K562 (cell line): Measurements from ENCODE around the gene SYNJ2. TPM values are rescaled to one million over a fixed set of nuclear protein-coding genes. Genes with fewer than 3 reads are reported as not detected.

ENCODE experiments used
- ADNP ChIP-seq: fragments of 200-800 bp; sonication (Bioruptor generic); IDR thresholded peaks from 2 replicates; pipeline ENCODE4 v1.6.1; 2016; ENCODE audit warnings: missing genetic modification characterization, missing compliant biosample characterization
- C11orf30 ChIP-seq: fragments of 450-650 bp; IDR thresholded peaks from 2 replicates; pipeline ENCODE4 v1.6.1; 2016; ENCODE audit warnings: low read depth, mild to moderate bottlenecking
- CBFA2T2 ChIP-seq: fragments of 450-650 bp; conservative IDR thresholded peaks from 2 replicates; pipeline ENCODE4 v1.6.1; 2017; ENCODE audit warnings: mild to moderate bottlenecking
- CREB3 ChIP-seq: fragments of 450-650 bp; conservative IDR thresholded peaks from 2 replicates; pipeline ENCODE4 v1.6.1; 2016; ENCODE audit warnings: missing genetic modification characterization, low read depth, mild to moderate bottlenecking, missing compliant biosample characterization, moderate library complexity
- ESRRA ChIP-seq: fragments of 450-650 bp; IDR thresholded peaks from 2 replicates; pipeline ENCODE4 v1.6.1; 2014; ENCODE audit warnings: low read depth, mild to moderate bottlenecking, moderate library complexity, borderline replicate concordance
- HNRNPK ChIP-seq: fragments of 200-400 bp; formaldehyde crosslinking; IDR thresholded peaks from one replicate; pipeline ENCODE4 v1.6.1; 2018; ENCODE audit warnings: mild to moderate bottlenecking, low read depth, low read length; ENCODE audit not compliant: poor library complexity, severe bottlenecking
- HNRNPUL1 ChIP-seq: fragments of 200-400 bp; formaldehyde crosslinking; IDR thresholded peaks from 2 replicates; pipeline ENCODE4 v1.6.1; 2017; ENCODE audit warnings: low read length
- IRF2 ChIP-seq: sonication (generic); formaldehyde crosslinking; IDR thresholded peaks from 2 replicates; pipeline ENCODE4 v1.8.1; 2022; ENCODE audit warnings: mild to moderate bottlenecking, missing genetic modification reagents
- JUNB ChIP-seq: fragments of 450-650 bp; formaldehyde crosslinking; conservative IDR thresholded peaks from 2 replicates; pipeline ENCODE4 v1.4.0; 2020; ENCODE audit warnings: mild to moderate bottlenecking
- MAFF ChIP-seq: IDR thresholded peaks from 2 replicates; pipeline ENCODE4 v1.6.1; 2012; ENCODE audit warnings: low read length, improper control_type of control experiment
- NFE2 ChIP-seq: IDR thresholded peaks from 2 replicates; pipeline ENCODE4 v1.6.1; 2014; ENCODE audit warnings: antibody characterized with exemption, low read depth
- PHF21A ChIP-seq: fragments of 450-650 bp; IDR thresholded peaks from 2 replicates; pipeline ENCODE4 v1.6.1; 2017; ENCODE audit warnings: low read depth, borderline replicate concordance
- PRDM10 ChIP-seq: fragments of 450-650 bp; IDR thresholded peaks from 2 replicates; pipeline ENCODE4 v1.6.1; 2018; ENCODE audit not compliant: partially characterized antibody
- SMAD4 ChIP-seq: fragments of 250-450 bp; sonication (Bioruptor Pico); conservative IDR thresholded peaks from 2 replicates; pipeline ENCODE4 v1.8.0; 2021; ENCODE audit warnings: inconsistent platforms, mild to moderate bottlenecking, moderate library complexity
- SMARCC2 ChIP-seq: fragments of 450-650 bp; IDR thresholded peaks from 2 replicates; pipeline ENCODE4 v1.6.1; 2017; ENCODE audit warnings: antibody characterized with exemption, moderate library complexity, mild to moderate bottlenecking, low read depth
- SP2 ChIP-seq: IDR thresholded peaks from 2 replicates; pipeline ENCODE4 v1.6.1; 2011; ENCODE audit warnings: mild to moderate bottlenecking, low read depth, low read length, moderate library complexity; ENCODE audit not compliant: poor library complexity, severe bottlenecking; ENCODE audit errors: extremely low read depth
- ZKSCAN1 ChIP-seq: fragments of 150-350 bp; IDR thresholded peaks from 2 replicates; pipeline ENCODE4 v1.6.1; 2016; ENCODE audit warnings: low read depth, low read length
- ZNF449 ChIP-seq: fragments of 250-450 bp; sonication (Bioruptor Pico); IDR thresholded peaks from 2 replicates; pipeline ENCODE4 v1.8.0; 2022; ENCODE audit warnings: moderate library complexity, mild to moderate bottlenecking, inconsistent platforms
- ZNF57 ChIP-seq: fragments of 450-650 bp; formaldehyde crosslinking; IDR thresholded peaks from 2 replicates; pipeline ENCODE4 v1.4.0; 2020; ENCODE audit warnings: mild to moderate bottlenecking, moderate library complexity
- ZNF780A ChIP-seq: fragments of 250-450 bp; sonication (Bioruptor Pico); IDR thresholded peaks from 2 replicates; pipeline ENCODE4 v1.5.0; 2021; ENCODE audit warnings: mild to moderate bottlenecking
- polyA plus RNA-seq, 8 experiments: library from polyadenylated mRNA; depleted of rRNA in 4 of 8; stranded (reverse) in 5 of 8; unstranded in 3 of 8; fragments of >200 nt; fragmentation: Nextera tagmentation in 2 of 8; fragmentation: Illumina TruSeq in 1 of 8; extraction: Ambion mirVana in 2 of 8; extraction: Trizol in 1 of 8; gene quantifications; 2 replicates each; pipeline versions ENCODE4 v1.2.1 to v1.2.3, GENCODE V29; 2011 to 2014; ENCODE audit warnings: inconsistent platforms in 1 of 8, missing spikeins in 1 of 8
- total RNA-seq, 7 experiments: library from RNA; depleted of rRNA in 6 of 7; stranded (reverse); fragments of >200 nt in 6 of 7; fragmentation: Illumina TruSeq in 2 of 7; extraction: Trizol in 2 of 7; gene quantifications; 2 replicates each; pipeline versions ENCODE4 v1.2.1 to v1.2.3, GENCODE V29; 2011 to 2021; ENCODE audit warnings: low replicate concordance in 1 of 7
- TF ChIP-seq, protein P1 (sequence below): fragments of 450-650 bp; IDR thresholded peaks from 2 replicates; pipeline ENCODE4 v1.6.1; 2016; ENCODE audit warnings: mild to moderate bottlenecking

SYNJ2 gene
- total and polyA plus RNA-seq, 9 of the 15 experiments (the other 6 are each of a cell fraction or from before 2014, with no cell fraction given) = 3.0 to 27.7 (median 17.8) TPM

DNA sequence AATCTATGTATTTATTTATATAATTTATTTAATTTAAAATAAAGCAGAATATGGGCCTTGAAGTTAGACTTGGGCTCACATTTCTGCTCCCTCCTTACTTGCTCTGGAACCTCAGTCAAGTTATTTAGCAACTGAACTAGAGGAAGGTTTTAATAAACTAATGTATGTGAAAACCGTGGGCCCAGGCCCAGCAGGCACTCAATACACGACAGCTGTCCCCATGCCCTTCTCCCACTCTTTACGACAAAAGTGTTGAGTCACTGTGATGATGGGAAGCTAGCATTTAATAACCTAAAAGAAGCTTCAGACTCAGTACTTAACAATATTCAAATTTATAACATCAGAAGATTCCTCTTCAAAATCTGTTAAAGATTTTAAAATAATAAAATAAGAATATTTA is 139.7 kb downstream of the SYNJ2 start (continued):
- TF ChIP-seq ZNF780A (CRISPR knock-in tag) = no peak
- TF ChIP-seq HNRNPUL1 = no peak
- no peak for TF ChIP-seq JUNB (CRISPR knock-in tag)
- no peak for TF ChIP-seq ESRRA
- no peak for TF ChIP-seq CBFA2T2
- TF ChIP-seq SMARCC2 = peak; percentile 36; the same call in 1 of the 2 replicates
- TF ChIP-seq MAFF = peak; percentile 82
- no peak for TF ChIP-seq PRDM10
- TF ChIP-seq ADNP (tag) = no peak
- TF ChIP-seq SP2 = no peak
- TF ChIP-seq ZKSCAN1 = no peak
- no peak for TF ChIP-seq SMAD4 (CRISPR knock-in tag)
- TF ChIP-seq ZNF57 (CRISPR knock-in tag) = no peak
- peak; percentile 95 for TF ChIP-seq NFE2
- TF ChIP-seq C11orf30 = peak; percentile 87
- TF ChIP-seq IRF2 (CRISPR knock-in tag) = no peak
- TF ChIP-seq ZNF449 = no peak
- TF ChIP-seq PHF21A = no peak
- TF ChIP-seq, protein P1, sequence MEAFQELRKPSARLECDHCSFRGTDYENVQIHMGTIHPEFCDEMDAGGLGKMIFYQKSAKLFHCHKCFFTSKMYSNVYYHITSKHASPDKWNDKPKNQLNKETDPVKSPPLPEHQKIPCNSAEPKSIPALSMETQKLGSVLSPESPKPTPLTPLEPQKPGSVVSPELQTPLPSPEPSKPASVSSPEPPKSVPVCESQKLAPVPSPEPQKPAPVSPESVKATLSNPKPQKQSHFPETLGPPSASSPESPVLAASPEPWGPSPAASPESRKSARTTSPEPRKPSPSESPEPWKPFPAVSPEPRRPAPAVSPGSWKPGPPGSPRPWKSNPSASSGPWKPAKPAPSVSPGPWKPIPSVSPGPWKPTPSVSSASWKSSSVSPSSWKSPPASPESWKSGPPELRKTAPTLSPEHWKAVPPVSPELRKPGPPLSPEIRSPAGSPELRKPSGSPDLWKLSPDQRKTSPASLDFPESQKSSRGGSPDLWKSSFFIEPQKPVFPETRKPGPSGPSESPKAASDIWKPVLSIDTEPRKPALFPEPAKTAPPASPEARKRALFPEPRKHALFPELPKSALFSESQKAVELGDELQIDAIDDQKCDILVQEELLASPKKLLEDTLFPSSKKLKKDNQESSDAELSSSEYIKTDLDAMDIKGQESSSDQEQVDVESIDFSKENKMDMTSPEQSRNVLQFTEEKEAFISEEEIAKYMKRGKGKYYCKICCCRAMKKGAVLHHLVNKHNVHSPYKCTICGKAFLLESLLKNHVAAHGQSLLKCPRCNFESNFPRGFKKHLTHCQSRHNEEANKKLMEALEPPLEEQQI = no peak
- no peak for TF ChIP-seq HNRNPK
- no peak for TF ChIP-seq CREB3 (tag)
